ENCODE results near the gene IGFBP5.
A peak's percentile ranks its signal among the peaks of the same experiment; 100 is the strongest.

Gene IGFBP5

GRCh38 chr2:216713691-216714336 lies 18.5 kb upstream of the IGFBP5 start:
- no peak for DNase-seq (ENCODE audit: low read depth)

- no peak for DNase-seq (ENCODE audit: low read depth)
Measured at GRCh38 chr2:216711348-216711747, 16.0 kb upstream of the IGFBP5 start.

GRCh38 chr2:216710551-216711301 lies 15.4 kb upstream of the IGFBP5 start:
- no peak for DNase-seq (ENCODE audit: low read depth)

GRCh38 chr2:216702756-216703155 lies 7.4 kb upstream of the IGFBP5 start:
- no peak for DNase-seq (ENCODE audit: low read depth)

- DNase-seq (ENCODE audit: low read depth): no peak
Measured at GRCh38 chr2:216701544-216701943, 6.2 kb upstream of the IGFBP5 start.

- no peak for DNase-seq (ENCODE audit: low read depth)
Measured at GRCh38 chr2:216700781-216701180, 5.4 kb upstream of the IGFBP5 start.

- DNase-seq (ENCODE audit: low read depth): no peak
Measured at GRCh38 chr2:216700088-216700567, 4.8 kb upstream of the IGFBP5 start.

- DNase-seq (ENCODE audit: low read depth): no peak
Measured at GRCh38 chr2:216698895-216699294, 3.5 kb upstream of the IGFBP5 start.

GRCh38 chr2:216698293-216698692 lies 2.9 kb upstream of the IGFBP5 start:
- DNase-seq (ENCODE audit: low read depth): no peak

GRCh38 chr2:216696751-216697560 lies 1.6 kb upstream of the IGFBP5 start:
- DNase-seq (ENCODE audit: low read depth): no peak

GRCh38 chr2:216696321-216696720 lies 972 bp upstream of the IGFBP5 start:
- no peak for DNase-seq (ENCODE audit: low read depth)

- no peak for DNase-seq (ENCODE audit: low read depth)
Measured at GRCh38 chr2:216694826-216695217, 527 bp downstream of the IGFBP5 start.

GRCh38 chr2:216694082-216694825 lies 1.1 kb downstream of the IGFBP5 start:
- DNase-seq (ENCODE audit: low read depth): no peak

GRCh38 chr2:216693414-216694080 lies 1.8 kb downstream of the IGFBP5 start:
- DNase-seq (ENCODE audit: low read depth): no peak

GRCh38 chr2:216692636-216693413 lies 2.5 kb downstream of the IGFBP5 start:
- DNase-seq (ENCODE audit: low read depth): peak; percentile 43

GRCh38 chr2:216690853-216691741 lies 4.3 kb downstream of the IGFBP5 start:
- DNase-seq (ENCODE audit: low read depth): no peak

GRCh38 chr2:216690456-216690852 lies 4.9 kb downstream of the IGFBP5 start:
- no peak for DNase-seq (ENCODE audit: low read depth)

- DNase-seq (ENCODE audit: low read depth): no peak
Measured at GRCh38 chr2:216689397-216689796, 6.0 kb downstream of the IGFBP5 start.

- no peak for DNase-seq (ENCODE audit: low read depth)
Measured at GRCh38 chr2:216688731-216689340, 6.5 kb downstream of the IGFBP5 start.

Measured in activated gamma-delta T cell treated with anti-CD3 and anti-CD28 coated beads, Interleukin-2, amount 50 U/mL, for 16 hours (primary cell).